ENCODE data around the gene MAPK9.

Gene MAPK9

DNA sequence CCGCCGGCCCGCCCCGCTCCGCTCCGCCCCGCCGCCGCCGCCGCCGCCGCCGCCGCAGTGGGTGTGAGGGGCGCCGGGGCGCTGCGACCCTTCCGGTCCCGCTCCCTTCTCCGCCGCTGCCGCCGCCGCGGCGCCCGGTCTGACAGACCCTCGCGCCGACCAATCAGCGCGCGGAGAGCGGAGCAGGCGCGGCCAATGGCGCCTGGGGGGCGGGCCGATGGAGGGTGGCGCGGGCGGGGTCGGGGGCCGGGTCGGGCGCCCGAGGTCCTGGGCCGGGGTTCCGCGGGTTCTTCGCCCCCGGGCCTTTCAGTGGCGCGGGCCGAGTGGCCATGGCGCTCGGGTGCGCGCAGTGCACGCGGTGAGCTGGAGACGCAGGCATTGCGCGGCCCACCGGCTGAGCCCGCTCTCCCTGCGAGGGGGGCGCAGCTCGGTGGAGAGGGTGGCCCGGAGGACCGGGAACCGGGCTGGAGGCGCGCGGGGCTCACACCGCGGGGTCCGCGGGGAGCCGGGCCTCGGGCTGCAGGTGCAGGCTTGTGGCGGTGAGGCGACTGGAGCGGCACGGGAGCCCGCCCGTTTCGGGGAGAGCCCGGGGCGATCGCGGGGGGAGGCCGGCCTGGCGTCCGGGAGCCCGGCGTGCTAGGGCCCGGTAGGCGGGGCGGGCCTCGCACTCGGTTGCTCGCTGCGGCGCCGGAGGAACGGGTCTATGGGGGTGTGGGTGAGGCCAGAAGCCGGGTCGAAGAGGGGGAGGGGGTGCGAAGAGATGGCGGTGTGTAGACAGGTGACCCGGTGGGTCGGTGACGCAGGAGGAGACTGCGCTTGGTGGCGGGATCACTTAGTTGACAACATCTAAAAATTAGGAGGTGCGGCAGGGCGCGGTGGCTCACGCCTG, at the start of gene MAPK9:
TSS of gene MAPK9 (minus strand) at position 141 of the 889 bp plus-strand sequence. CDS start 11,522 bp downstream, outside the sequence.
- peak; percentile 85 for DNase-seq (ENCODE audit: low spot score)

DNA sequence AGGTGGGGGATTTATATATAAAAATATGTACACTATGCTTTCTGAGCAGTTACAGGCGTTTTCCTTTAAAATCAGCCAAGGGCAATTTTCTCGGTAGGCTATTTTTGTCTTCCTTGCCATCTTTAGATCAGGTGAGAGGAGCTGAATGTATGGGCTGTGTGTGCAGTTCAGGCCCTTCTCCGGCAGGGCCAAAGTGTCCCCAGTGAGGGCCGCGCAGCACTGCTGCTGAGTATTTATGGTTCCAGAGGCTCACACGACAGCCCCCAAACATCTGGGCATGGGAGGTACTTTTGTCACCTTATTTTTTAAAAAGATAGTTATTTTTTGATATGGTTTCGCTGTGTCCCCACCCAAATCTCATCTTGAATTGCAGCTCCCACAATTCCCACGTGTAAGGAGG, 49.7 kb upstream of the MAPK9 start:
- DNase-seq (ENCODE audit: low spot score): no peak

DNA sequence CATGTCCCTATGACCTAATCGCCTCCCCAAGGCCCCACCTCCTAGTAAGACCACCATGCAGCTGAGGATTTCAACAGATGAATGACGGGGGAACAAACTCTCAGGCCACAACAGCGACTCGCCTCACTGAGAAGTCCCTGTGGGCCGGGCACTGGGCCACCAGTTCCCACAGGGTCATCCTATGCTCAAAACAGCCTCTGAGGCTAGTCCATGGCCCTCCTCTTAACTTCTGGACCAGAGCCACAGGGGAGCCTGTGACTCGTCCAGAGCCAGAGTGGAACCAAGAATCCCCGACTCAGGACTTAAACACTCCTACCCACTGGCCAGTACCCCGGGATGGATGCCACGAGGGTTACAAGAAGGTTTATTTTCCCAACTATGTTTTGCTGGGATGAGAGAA, 49.0 kb upstream of the MAPK9 start:
- no peak for DNase-seq (ENCODE audit: low spot score)

DNA sequence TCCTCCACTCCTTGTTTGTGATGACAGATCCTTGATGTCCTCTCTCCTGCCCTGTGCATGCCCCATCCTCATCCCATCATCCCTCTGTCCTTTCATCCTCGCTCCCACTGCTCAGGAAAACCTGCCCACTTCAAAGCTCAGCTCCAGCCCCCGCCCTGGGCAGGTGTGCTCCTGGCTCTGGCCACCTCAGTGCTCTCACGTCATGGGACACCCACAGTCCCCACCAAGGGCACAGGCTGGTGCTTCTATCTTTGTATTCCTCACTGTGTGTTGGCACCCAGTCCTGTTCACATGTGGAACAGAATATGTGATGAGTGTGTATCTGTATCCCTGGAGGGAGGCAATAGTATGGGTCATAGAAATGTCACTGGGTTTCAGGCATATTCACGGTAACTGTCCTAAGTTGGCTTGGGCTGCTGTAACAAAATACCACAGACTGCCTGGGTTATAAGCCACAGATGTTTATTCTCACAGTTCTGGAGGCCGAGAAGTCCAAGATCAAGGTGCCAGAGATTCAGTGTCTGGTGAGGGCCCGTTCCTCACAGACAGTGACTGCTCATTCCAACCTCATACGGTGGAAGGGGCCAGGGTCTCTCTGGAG, 47.8 kb upstream of the MAPK9 start:
- no peak for DNase-seq (ENCODE audit: low spot score)

DNA sequence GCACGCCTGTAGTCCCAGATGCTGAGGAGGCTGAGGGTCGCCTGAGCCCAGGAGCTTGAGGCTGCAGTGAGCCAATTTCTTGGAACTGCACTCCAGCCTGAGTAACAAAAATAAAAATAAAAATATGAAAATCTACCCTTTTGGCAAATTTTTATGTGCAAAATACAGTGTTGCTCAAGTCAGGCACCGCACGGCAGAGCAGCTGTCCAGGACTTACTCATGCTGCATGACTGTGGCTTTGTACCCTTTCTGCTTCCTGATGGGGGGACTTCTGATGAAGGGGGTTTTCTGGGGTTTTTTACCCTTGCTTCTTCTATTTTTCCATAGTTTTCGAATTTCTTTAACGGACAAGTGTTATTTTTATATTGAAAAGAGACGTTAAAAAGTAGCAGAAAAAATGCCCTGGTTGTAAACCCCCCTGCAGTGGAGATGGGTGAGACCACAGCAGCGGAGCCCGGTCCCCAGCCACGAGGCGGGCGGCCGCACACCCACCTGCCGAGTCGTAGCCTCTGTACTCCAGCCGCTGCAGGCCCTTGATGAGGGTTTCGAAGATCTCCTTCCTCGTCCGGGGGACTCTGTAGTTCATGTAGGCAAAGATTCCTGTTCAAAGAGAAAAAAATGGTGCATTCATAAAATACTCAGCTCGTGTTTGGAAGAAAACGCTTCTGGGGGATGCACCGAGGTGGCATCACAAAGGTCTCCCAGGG, 46.3 kb upstream of the MAPK9 start:
- no peak for DNase-seq (ENCODE audit: low spot score)

DNA sequence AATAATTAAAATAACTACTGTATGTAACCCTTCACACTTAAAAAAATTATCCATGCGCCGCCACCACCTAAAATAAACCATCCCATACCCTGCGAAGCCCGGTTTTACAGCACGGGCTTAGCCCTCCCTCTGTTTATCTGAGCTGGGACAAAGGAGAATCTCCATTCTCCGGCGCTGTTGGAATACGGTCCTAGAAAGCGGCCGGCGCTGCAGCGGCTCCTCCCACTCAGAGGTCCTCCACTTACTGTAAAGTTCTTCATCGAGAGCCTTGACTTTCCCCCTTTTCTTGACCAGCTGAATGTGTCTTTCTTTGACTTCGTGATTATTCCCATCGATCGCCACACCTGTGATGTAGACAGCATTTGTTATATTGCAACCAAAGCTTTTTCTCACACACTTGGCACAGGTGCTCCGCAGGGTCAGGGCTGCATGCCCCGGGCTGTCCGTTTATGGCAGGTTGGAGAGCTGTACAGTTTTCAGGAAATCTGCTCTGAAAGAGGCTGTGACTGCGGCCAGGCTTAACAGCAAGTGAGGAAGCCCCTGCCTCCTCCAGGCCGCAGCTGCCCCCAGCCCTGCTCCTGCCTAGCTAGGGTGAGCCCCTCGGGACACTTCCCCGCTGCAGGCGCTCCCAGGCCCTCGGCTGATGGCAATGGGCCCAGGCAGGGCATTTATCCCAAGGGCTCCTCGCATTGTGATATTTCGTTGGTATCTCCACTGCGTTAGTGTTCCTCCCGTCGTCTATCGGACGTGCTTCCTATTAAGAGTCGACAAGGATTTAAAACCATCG, 44.5 kb upstream of the MAPK9 start:
- no peak for DNase-seq (ENCODE audit: low spot score)

DNA sequence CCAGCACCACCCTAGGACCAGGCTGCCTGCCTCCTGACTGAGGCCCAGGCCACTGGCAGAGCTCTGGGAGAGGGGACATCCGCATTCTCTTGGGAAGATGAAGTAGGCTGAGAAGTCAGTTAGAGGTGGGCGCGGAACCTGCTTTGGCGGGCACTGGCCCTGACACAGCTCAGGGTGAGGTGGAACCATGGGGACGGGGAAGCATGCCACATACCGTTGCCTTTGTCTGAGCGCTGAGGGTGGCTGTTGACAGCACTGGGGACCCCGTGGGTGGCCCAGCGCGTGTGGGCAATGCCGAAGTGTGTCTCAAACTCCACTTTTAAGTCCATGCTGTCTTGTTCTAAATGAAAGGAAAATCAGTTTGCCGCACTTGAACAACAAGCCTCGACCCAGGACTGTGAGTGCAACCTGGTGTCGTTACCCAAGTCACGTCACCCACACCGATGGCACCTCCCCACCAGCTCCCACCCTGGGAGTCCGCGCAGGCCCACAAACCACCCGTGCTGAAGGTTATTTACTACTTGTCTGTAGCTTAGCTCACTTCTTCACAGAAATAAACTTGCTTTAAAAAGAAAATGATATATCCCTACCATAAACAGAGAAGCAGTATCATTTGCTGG, 43.8 kb upstream of the MAPK9 start:
- no peak for DNase-seq (ENCODE audit: low spot score)

DNA sequence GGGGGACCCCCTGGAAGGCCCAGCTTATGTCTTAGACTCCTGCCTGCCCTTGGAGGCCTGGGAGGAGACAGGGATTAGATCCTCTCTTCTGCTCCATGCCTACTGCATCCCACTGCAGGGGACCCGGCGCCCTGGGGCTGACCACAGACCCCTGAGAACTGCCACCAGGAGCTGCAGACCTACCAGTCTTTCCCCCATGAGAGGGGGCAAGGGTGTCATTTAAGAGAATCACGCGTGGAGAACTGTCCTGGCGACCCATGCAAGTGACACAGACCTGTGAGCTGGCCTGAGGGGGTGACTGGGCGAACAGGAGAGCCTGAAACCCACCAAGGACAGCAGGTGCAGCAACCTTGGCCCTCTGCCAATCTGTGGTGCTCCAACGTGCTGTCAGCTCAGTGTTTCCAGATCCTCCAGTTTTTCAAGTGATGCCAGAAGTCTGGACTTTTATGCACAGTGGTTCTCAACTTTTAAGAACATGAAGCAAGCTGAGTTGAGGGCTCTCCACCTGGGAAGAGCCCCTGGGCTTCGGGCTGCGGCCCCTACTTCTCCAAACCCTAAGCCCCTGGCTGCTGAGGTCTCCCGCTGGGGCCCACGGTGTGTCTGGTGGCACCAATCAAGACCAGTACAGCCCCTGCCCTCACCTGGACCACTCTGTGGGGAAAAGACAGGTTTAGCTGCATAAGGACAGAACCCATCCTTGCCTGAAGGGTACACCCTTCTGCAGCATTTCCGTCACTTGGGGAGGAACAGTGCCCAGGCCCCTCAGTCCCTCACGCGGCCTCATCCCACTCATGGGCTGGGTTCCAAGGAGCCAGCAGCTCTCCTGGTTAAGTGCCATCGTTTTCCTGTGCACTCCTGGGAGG, 43.1 kb upstream of the MAPK9 start:
- no peak for DNase-seq (ENCODE audit: low spot score)

DNA sequence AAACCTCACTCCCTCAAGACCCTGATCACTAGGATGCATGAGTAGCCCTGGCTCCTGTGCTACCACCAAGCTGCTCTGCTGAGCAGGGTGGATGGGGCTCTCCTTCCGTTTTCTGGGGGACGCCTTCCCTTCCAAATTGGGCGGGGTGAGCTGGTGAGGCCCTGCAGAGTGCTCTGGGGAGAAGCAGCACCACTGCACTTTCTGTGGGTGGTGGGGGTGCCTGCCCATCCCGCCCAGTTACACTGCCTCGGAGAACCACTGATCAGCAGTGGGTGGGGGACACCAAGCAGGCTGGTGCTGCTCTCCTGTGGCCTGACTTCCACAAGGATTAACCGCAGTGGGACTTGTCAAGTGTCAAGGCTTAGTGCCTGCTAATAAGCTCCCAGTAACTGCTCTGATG, 42.3 kb upstream of the MAPK9 start:
- no peak for DNase-seq (ENCODE audit: low spot score)

DNA sequence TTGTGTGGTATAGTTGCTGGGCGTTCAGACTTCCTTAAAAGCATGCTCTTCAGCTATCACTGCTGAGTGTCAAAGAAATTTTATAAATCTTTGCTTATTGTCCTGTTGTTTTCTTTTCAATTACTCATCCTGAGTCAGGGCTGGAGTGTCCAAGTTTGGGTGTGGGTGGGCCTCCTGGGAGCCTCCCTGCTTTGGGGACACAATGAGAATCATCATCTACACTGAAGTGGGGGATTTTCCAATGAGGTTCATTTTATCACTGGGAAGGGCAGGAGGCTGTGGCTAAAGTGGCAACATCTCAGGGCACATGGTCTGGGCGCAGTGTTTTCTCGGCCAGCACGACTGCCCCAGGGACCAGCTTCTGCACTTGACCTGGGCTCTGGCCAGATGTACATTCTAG, 41.8 kb upstream of the MAPK9 start:
- no peak for DNase-seq (ENCODE audit: low spot score)

DNA sequence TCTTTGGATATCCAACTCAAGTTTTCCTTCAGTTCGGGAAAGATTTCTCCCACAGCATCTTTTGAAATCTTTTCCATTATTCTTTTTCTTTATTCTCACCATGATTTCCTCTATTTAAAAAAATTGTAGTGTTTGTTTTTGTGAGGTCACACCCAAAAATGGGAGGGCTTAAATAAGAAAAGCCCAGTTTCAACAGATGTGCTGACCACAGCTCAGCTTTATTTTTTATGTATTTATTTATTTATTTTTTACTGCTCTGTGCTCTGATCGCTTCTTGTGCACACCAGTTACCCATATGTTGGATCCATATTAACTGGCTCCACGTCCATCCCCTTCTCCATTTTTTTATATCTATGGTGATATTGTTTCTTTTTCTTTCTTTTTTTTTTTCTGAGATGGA, 41.0 kb upstream of the MAPK9 start:
- no peak for DNase-seq (ENCODE audit: low spot score)

DNA sequence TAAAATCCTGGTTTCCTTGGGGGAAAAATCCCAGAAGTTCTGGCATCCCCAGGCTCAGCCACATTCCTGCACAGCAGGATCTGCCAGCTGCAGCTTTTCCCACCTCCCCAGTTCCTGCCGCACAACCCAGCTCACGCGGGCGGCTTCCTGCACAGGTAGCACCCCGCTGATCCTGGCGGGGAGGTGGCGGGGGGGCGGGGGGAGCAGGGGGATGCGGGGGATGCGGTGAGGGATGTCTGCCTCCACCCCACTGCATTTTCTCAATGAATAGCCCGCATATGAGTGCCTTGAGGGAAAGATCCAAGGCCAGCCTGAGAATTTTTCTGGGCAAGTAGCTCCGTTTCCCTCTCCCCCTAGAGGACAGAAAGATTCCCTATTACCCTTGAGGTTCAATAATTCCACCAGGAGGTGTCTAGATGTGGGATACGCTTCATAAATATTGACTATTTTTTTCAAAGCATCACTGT, 40.2 kb upstream of the MAPK9 start:
- DNase-seq (ENCODE audit: low spot score): no peak

DNA sequence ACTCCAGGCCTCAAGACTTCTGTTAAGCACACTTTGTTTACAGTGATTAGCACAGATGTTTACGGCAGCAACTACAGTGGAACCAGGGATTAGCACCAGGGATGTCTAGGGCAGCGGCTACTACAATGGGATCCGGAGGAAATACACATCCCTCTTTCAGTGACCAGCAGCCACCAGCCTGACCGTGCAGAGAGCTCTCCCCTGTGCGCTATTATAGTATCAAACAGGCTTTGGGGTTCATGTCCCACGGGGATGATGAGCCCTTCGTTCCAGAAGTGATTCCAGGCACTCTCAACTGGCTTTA, 39.7 kb upstream of the MAPK9 start:
- no peak for DNase-seq (ENCODE audit: low spot score)

DNA sequence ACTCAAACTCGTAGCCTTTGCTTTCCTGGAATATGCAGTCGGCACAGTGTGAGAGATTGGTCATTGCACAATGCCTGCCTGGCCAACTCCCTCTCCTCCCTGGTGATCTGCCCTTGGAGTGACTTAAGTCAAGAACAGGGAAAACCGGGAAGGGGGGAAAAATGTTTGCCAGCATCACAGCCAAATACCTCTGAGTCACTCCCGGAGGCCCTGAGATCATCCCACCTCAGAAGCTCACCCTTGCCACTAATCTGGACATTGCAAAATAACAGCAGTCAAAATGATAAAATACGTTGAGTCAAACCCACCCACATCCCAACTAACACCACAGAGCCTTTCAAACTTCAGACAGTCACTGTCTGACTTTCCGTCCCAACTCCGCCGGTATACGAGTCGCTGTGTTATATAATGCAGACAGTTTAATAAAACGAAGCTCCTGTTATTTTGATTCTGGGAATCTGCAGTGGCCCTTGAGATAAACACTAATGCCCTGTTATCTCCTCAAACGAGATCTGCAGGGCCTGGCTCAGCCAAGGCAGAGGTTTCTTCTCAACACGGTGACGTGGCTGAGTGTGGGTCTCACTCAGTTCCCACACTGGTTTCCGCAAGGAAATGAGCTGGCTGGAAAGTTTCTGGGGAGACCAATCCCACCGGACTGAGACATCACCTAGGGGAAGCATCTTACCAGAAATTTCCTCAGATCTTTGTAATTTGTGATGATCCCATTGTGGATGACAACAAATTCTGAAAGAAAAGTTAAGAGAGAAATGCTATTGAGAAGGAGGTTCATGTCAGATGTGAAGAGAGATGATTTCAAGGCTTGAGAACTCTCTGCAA, 39.1 kb upstream of the MAPK9 start:
- DNase-seq (ENCODE audit: low spot score): no peak

DNA sequence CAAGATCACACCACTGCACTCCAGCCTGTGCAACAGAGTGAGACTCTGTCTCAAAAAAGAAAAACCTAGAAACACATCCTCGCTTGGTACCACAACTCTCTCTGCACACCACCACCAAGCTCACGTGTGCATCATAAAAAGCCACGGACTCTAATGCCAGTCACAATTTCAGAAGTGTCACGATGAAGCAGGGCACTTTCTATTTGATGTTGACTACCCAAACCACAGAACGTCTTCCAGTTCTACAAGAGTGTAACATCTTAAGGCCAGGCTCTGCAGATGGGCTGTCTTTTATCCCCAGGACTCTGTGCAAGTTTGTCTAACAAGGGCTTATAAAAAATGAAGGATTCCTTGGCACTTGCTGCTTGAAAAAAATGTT, 38.4 kb upstream of the MAPK9 start:
- peak; percentile 13 for DNase-seq (ENCODE audit: low spot score)

DNA sequence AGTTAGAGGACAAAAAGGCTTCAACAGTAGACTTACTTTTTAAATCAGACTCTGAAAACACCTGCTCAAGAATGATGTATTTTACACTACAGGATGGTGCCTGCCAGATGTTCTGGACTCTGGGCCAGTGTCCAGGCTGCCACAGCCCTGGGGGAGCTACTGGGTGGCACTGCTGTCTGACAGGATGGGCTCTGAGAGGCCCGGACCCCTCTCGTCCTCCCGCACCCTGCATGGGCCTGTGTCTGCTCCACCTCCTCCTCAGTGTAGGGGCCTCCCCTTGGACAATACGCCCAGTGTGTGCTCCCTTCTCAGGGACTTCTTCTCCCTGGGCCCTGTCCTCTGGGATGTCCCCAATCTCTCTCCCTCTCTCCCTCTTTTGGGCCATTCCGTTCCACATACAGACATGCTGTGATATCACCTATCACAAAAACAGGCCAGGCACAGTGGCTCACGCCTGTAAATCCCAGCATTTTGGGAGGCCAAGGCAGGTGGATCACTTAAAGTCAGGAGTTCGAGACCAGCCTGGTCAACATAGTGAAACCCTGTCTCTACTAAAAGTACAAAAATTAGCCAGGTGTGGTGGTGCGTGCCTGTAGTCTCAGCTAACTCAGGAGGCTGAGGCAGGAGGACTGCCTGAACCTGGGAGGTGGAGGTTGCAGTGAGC, 37.9 kb upstream of the MAPK9 start:
- no peak for DNase-seq (ENCODE audit: low spot score)

DNA sequence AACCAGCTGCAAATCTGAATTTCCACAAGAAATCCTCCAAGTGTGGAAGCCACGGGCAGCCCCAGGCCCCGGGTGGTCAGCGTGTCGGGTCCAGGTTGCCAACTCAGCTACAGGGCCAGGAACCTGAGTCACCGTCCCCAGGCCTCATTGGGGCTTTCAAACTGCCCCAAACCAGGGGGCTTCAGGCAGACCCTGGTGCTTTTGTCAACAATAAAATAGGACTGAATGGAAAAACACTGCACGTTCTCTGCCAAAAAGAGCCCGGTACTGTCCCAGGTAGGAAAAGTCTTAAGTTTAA, 37.2 kb upstream of the MAPK9 start:
- no peak for DNase-seq (ENCODE audit: low spot score)

DNA sequence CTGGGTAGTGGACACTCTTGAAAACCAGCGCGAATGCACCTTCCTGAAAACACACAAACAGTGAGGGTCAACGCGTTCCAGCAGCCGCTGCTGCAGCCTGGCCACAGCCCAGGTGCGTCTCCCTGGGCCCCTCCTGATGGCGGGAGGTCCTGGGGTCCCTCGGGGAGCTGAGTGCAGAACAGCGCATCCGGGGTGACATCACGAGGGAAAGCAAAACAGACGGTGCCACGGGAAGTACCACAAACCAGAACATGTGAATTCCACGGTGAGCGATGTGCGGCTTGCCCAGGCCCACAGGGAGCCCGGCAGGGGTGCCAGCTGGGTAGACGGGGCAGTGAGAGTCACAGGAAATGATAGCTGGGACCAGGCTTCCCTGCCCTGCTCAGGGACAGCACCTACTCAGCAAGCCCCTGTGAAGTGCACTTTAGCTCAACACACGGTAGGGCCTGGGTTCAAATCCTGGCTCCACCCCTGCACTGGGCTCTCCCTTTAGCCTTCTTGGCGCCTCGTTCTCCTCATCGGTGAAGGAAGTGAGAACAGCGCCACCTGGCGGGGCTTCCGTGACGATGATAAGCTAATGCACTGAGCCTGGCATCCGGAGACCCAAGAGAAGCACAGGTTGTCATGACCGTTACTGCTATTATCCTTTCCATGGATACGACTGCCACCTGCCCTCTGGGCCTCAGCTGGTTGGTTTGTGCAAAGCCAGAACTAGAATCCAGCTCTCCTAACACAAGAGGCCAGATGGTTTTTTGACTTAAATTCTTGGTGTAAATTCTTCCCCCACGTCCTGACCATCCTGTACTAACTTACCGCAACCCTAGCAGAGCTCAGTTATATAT, 36.6 kb upstream of the MAPK9 start:
- DNase-seq (ENCODE audit: low spot score): peak; percentile 84

All from activated CD4-positive, alpha-beta T cell treated with anti-CD3 and anti-CD28 coated beads, Interleukin-2, Interleukin-4, amounts not matched to agents 100 ng/mL and 50 ng/mL, durations not matched to agents 16 hours and 8 hours (primary cell).